Endodermal cell (in vitro differentiated cells): ENCODE results near the gene PIAS4. TPM values are rescaled to one million over a fixed set of nuclear protein-coding genes. Genes with fewer than 3 reads are reported as not detected.

ENCODE experiments used
- DNase-seq: peaks from one replicate; pipeline ENCODE4 v3.0.0-alpha.2; 2017
- H3K27ac ChIP-seq: 2 replicates; pipeline ENCODE4 v1.5.1; 2013; ENCODE audit warnings: mild to moderate bottlenecking, low read depth, low read length, moderate library complexity
- H3K27me3 ChIP-seq: 2 replicates; pipeline ENCODE4 v1.6.1; 2013; ENCODE audit warnings: mild to moderate bottlenecking, low read length, moderate library complexity; ENCODE audit not compliant: insufficient read depth, control insufficient read depth, poor library complexity, severe bottlenecking
- H3K36me3 ChIP-seq: 2 replicates; pipeline ENCODE4 v1.7.0; 2013; ENCODE audit warnings: mild to moderate bottlenecking, low read length, moderate library complexity; ENCODE audit not compliant: control insufficient read depth, insufficient read depth
- H3K4me1 ChIP-seq: one replicate; pipeline ENCODE4 v1.7.0; 2013; ENCODE audit warnings: low read length; ENCODE audit not compliant: control insufficient read depth, insufficient read depth
- H3K4me3 ChIP-seq: 2 replicates; pipeline ENCODE4 v1.5.1; 2013; ENCODE audit warnings: mild to moderate bottlenecking, low read length, moderate library complexity
- H3K9ac ChIP-seq: 2 replicates; pipeline ENCODE4 v1.6.1; 2013; ENCODE audit warnings: mild to moderate bottlenecking, low read length, moderate library complexity; ENCODE audit not compliant: poor library complexity, severe bottlenecking; ENCODE audit errors: extremely low read depth
- H3K9me3 ChIP-seq: 2 replicates; pipeline ENCODE4 v1.6.1; 2013; ENCODE audit warnings: mild to moderate bottlenecking, low read length, moderate library complexity; ENCODE audit not compliant: control insufficient read depth
- H3K27ac Mint-ChIP-seq: 2 replicates; pipeline ENCODE4 v1.8.0; 2020; ENCODE audit warnings: mixed read lengths
- H3K27me3 Mint-ChIP-seq: 2 replicates; pipeline ENCODE4 v1.8.0; 2021; ENCODE audit warnings: mild to moderate bottlenecking, mixed read lengths; ENCODE audit not compliant: insufficient read depth
- H3K36me3 Mint-ChIP-seq: 2 replicates; pipeline ENCODE4 v1.8.0; 2020; ENCODE audit warnings: low read depth, mixed read lengths
- H3K4me1 Mint-ChIP-seq: 2 replicates; pipeline ENCODE4 v1.8.0; 2020; ENCODE audit warnings: mixed read lengths
- H3K4me3 Mint-ChIP-seq: 2 replicates; pipeline ENCODE4 v1.8.0; 2020; ENCODE audit warnings: mild to moderate bottlenecking, moderate library complexity, mixed read lengths
- H3K9me3 Mint-ChIP-seq: 2 replicates; pipeline ENCODE4 v1.8.0; 2020; ENCODE audit warnings: mild to moderate bottlenecking, mixed read lengths
- CTCF ChIP-seq: fragments of 200-600 bp; sonication (generic); conservative IDR thresholded peaks from 2 replicates; pipeline ENCODE4 v1.5.0; 2021; ENCODE audit warnings: antibody characterized with exemption, mild to moderate bottlenecking
- WGBS, 2 experiments: methylation state at CpG; one replicate each; pipeline versions ENCODE4 v1.1.5 to v1.1.7; 2013; ENCODE audit warnings: missing lambda C conversion rate in 2 of 2, mixed read lengths in 1 of 2; ENCODE audit not compliant: insufficient coverage in 1 of 2, insufficient read length in 1 of 2; 5-methylcytosine and 5-hydroxymethylcytosine counted together
- microRNA-seq: library from miRNA; unstranded; fragments of <30 nt; microRNA quantifications from one replicate; pipeline ENCODE4 v1.2.0, GENCODE V29; 2020; ENCODE audit warnings: borderline microRNAs expressed
- total RNA-seq, 2 donors: library from RNA; stranded (reverse); fragmentation: NEBNext Ultra II Directional in 1 of 2; extraction: Animal tissue kit (Norgen Biotek cat#: 25700) in 1 of 2; gene quantifications; 2 replicates in 1 of 2; 3 replicates in 1 of 2; pipeline ENCODE4 v1.2.1, GENCODE V29; 2021

PIAS4 gene
- total RNA-seq, 2 donors from 2014 or later: 57.5 to 58.1 TPM

GRCh38 chr19:4087787-4088679 lies 80.5 kb downstream of the PIAS4 start:
- no peak overlapping the region for H3K9ac ChIP-seq
- H3K27ac ChIP-seq: no peak overlapping the region
- no peaks in the 10 kb centered on the region for H3K4me1 Mint-ChIP-seq
- H3K9me3 Mint-ChIP-seq: no peaks in the 10 kb centered on the region
- H3K36me3 ChIP-seq: peaks cover 16% of the 10 kb centered on the region
- 94 to 95% methylated on average over 16 to 31 of the region's 31 CpGs for WGBS, 2 experiments
- H3K4me3 ChIP-seq: no peak overlapping the region
- H3K4me1 ChIP-seq: no peaks in the 10 kb centered on the region
- DNase-seq: no peak
- no peak for TF ChIP-seq CTCF
- no peaks in the 10 kb centered on the region for H3K9me3 ChIP-seq
- H3K27me3 ChIP-seq: no peaks in the 10 kb centered on the region
- H3K36me3 Mint-ChIP-seq: peaks cover 4% of the 10 kb centered on the region
- no peaks in the 10 kb centered on the region for H3K27me3 Mint-ChIP-seq
- H3K27ac Mint-ChIP-seq: peak overlapping the region; percentile 35
- no peak overlapping the region for H3K4me3 Mint-ChIP-seq

GRCh38 chr19:4088975-4089374 lies 81.4 kb downstream of the PIAS4 start:
- Mint-ChIP-seq H3K4me1 (no peaks in the 10 kb centered on the region), H3K9me3 (no peaks in the 10 kb centered on the region), H3K4me3 (no peak overlapping the region), H3K27me3 (no peaks in the 10 kb centered on the region), H3K36me3 (peaks cover 12% of the 10 kb centered on the region), H3K27ac (no peak overlapping the region)
- no peak overlapping the region for H3K4me3 ChIP-seq
- no peaks in the 10 kb centered on the region for H3K27me3 ChIP-seq
- no peak overlapping the region for H3K9ac ChIP-seq
- WGBS, 2 experiments: 93% methylated on average over 2 of the region's 2 CpGs; no CpG with 5 or more reads in 1 of the 2 experiments
- peaks cover 21% of the 10 kb centered on the region for H3K36me3 ChIP-seq
- no peaks in the 10 kb centered on the region for H3K9me3 ChIP-seq
- no peak for DNase-seq
- no peaks in the 10 kb centered on the region for H3K4me1 ChIP-seq
- no peak for TF ChIP-seq CTCF
- H3K27ac ChIP-seq: no peak overlapping the region

Small RNA genes within 50 kb of the gene (microRNA-seq; reads per million reads assigned to microRNA genes)
- not detected for gene MIR637

Other genes with a start within 250 kb of the PIAS4 start
- gene APBA3, start 246.0 kb upstream of the PIAS4 start, total RNA-seq: 10 to 100 TPM; 27.5 to 42.2 TPM
- gene MRPL54, start 245.1 kb upstream of the PIAS4 start, total RNA-seq: 10 to 100 TPM; 38.1 to 38.9 TPM
- not detected for gene RAX2, start 235.5 kb upstream of the PIAS4 start, total RNA-seq
- gene MATK, start 221.4 kb upstream of the PIAS4 start, total RNA-seq: 1 to 10 TPM; 5.7 to 5.8 TPM
- 10 to 100 TPM; 16.4 to 24.6 TPM for gene ZFR2, start 138.7 kb upstream of the PIAS4 start, total RNA-seq
- 1 to 10 TPM in 1 of 2 donors, under 1 TPM in 1; 0.58 to 2.8 TPM for gene ATCAY, start 127.1 kb upstream of the PIAS4 start, total RNA-seq
- gene NMRK2, start 74.7 kb upstream of the PIAS4 start, total RNA-seq: 10 to 100 TPM; 22.1 to 36.4 TPM
- 100 to 1,000 TPM in 1 of 2 donors, 10 to 100 TPM in 1; 89.9 to 106 TPM for gene DAPK3, start 36.6 kb upstream of the PIAS4 start, total RNA-seq
- gene EEF2, start 22.3 kb upstream of the PIAS4 start, total RNA-seq: 1,000 to 10,000 TPM; 1,913 to 2,886 TPM
- 10 to 100 TPM; 19.2 to 22.1 TPM for gene ZBTB7A, start 59.2 kb downstream of the PIAS4 start, total RNA-seq
- 100 to 1,000 TPM; 191 TPM for gene MAP2K2, start 116.4 kb downstream of the PIAS4 start, total RNA-seq
- gene CREB3L3, start 145.9 kb downstream of the PIAS4 start, total RNA-seq: under 1 TPM; 0.26 to 0.31 TPM
- gene SIRT6, start 174.8 kb downstream of the PIAS4 start, total RNA-seq: 10 to 100 TPM; 22.1 to 29.1 TPM
- 1 to 10 TPM in 1 of 2 donors, under 1 TPM in 1; 0.77 to 2.0 TPM for gene ANKRD24, start 175.0 kb downstream of the PIAS4 start, total RNA-seq
- gene EBI3, start 221.8 kb downstream of the PIAS4 start, total RNA-seq: not detected
- 10 to 100 TPM; 15.8 to 16.4 TPM for gene YJU2, start 239.3 kb downstream of the PIAS4 start, total RNA-seq